ENCODE results near the gene C2orf68. TPM values are rescaled to one million over a fixed set of nuclear protein-coding genes. Genes with fewer than 3 reads are reported as not detected.
A peak's percentile ranks its signal among the peaks of the same experiment; 100 is the strongest.
"Not testable (repeated sequence)": the region's sequence is repeated elsewhere in the genome, so short reads cannot be mapped to it uniquely, and the experiment has no call there.

Gene C2orf68
- total RNA-seq, 5 donors from 2014 or later (not counting 1 experiment from before 2014, with no cell fraction given) = 45.3 to 77.9 (median 62.4) TPM

- H3K9me3 ChIP-seq; CTCF ChIA-PET; H3K9me3 Mint-ChIP-seq; H3K27me3 ChIP-seq (replicated peaks in 1 of 2; ENCODE audit: control insufficient read depth in 2 of 2, extremely low read depth in 1 of 2, insufficient read depth in 2 of 2, low read length in 1 of 2); H3K27ac ChIP-seq (ENCODE audit: low read length); H3K27me3 Mint-ChIP-seq; DNase-seq; H3K4me3 ChIP-seq (ENCODE audit: control insufficient read depth in 1 of 2, extremely low read depth in 1 of 2, low read length in 1 of 2); ATAC-seq (replicated peaks in 1 of 4): not testable (repeated sequence)
- POLR2A ChIA-PET = interaction anchor here in 1 of 2 donors (1.0 kb wide), 1 partner anchor 9 kb away, joined by 4 read pairs; the partner anchor contains the start of gene RNF181
- Histone ChIP-seq H3K4me1 (ENCODE audit: control insufficient read depth in 1 of 2, extremely low read depth in 1 of 2, insufficient read depth in 2 of 2, low read length in 2 of 2) (peaks cover 5 to 35% of the 10 kb centered on the region in 2 experiments), H3K36me3 (ENCODE audit: control insufficient read depth in 2 of 2, extremely low read depth in 1 of 2, insufficient read depth in 1 of 2, low read length in 1 of 2) (peaks cover 3 to 14% of the 10 kb centered on the region in 2 donors)
- Mint-ChIP-seq H3K4me1 (peaks cover 31 to 49% (median 41%) of the 10 kb centered on the region in 3 donors), H3K36me3 (peaks cover 12% of the 10 kb centered on the region), H3K4me3 (peak overlapping the region; percentile 82 to 89 (median 88)), H3K27ac (peak overlapping the region in 1 of 2 donors; percentile 55)
- 88% methylated on average over 2 of the region's 3 CpGs for WGBS (ENCODE audit: insufficient coverage)
These were observed 7.8 kb downstream of the C2orf68 start for GRCh38 chr2:85604133-85604444.

GRCh38 chr2:85602476-85603234, 9.2 kb downstream of the C2orf68 start, which contains the start of gene TMEM150A:
TSS of gene TMEM150A (minus strand) at chr2:85602698. CDS start at chr2:85601948, 750 bp downstream.
- Mint-ChIP-seq H3K9me3 (no peaks in the 10 kb centered on the region), H3K27me3 (no peaks in the 10 kb centered on the region)
- peak within 1 kb of the TSS; percentile 81 to 96 for H3K4me3 ChIP-seq (ENCODE audit: control insufficient read depth in 1 of 2, extremely low read depth in 1 of 2, low read length in 1 of 2)

GRCh38 chr2:85601771-85602475, 9.9 kb downstream of the C2orf68 start:
- H3K4me3 ChIP-seq (ENCODE audit: control insufficient read depth in 1 of 2, extremely low read depth in 1 of 2, low read length in 1 of 2) = peak overlapping the region; percentile 81 to 96

More at GRCh38 chr2:85602476-85603234, 9.2 kb downstream of the C2orf68 start, which contains the start of gene TMEM150A:
- ChIA-PET CTCF (no interaction called here), POLR2A (no interaction called here)
- ATAC-seq (replicated peaks in 1 of 4) (peak; percentile 94 to 96 (median 95)), DNase-seq (peak; percentile 61 to 90 (median 73))
- peak within 1 kb of the TSS; percentile 82 to 89 (median 88) for H3K4me3 Mint-ChIP-seq
- H3K36me3 Mint-ChIP-seq = no peaks in the 10 kb centered on the region
- peaks cover 22 to 43% (median 32%) of the 10 kb centered on the region in 3 donors for H3K4me1 Mint-ChIP-seq
- peak within 1 kb of the TSS; percentile 87 to 91 for H3K27ac Mint-ChIP-seq
- H3K4me1 ChIP-seq (ENCODE audit: control insufficient read depth in 1 of 2, extremely low read depth in 1 of 2, insufficient read depth in 2 of 2, low read length in 2 of 2) = peaks cover 5 to 32% of the 10 kb centered on the region in 2 experiments
- no peaks in the 10 kb centered on the region for H3K27me3 ChIP-seq (replicated peaks in 1 of 2; ENCODE audit: control insufficient read depth in 2 of 2, extremely low read depth in 1 of 2, insufficient read depth in 2 of 2, low read length in 1 of 2)
- under 1% methylated on average over 73 of the region's 73 CpGs for WGBS (ENCODE audit: insufficient coverage)
- no peaks in the 10 kb centered on the region for H3K9me3 ChIP-seq
- H3K36me3 ChIP-seq (ENCODE audit: control insufficient read depth in 2 of 2, extremely low read depth in 1 of 2, insufficient read depth in 1 of 2, low read length in 1 of 2) = peaks cover 1 to 12% of the 10 kb centered on the region in 2 donors
- H3K27ac ChIP-seq (ENCODE audit: low read length) = peak within 1 kb of the TSS; percentile 45

GRCh38 chr2:85600951-85601770, 10.7 kb downstream of the C2orf68 start:
- CTCF ChIA-PET = interaction anchor here (0.5 to 0.9 kb wide), 3 partner anchors 52 to 896 kb away, joined by 3 to 6 read pairs (median 3); no protein-coding TSS in a partner anchor
- Mint-ChIP-seq H3K4me1 (peaks cover 32 to 50% (median 45%) of the 10 kb centered on the region in 3 donors), H3K4me3 (peak overlapping the region; percentile 80 to 85 (median 82)), H3K9me3 (no peaks in the 10 kb centered on the region), H3K36me3 (no peaks in the 10 kb centered on the region), H3K27ac (peak overlapping the region; percentile 87 to 91), H3K27me3 (no peaks in the 10 kb centered on the region)
- H3K27ac ChIP-seq (ENCODE audit: low read length) = peak overlapping the region; percentile 45
- POLR2A ChIA-PET = interaction anchor here in 1 of 2 donors (0.6 kb wide), 1 partner anchor 9 kb away, joined by 3 read pairs; no protein-coding TSS in a partner anchor
- DNase-seq = no peak
- H3K9me3 ChIP-seq = no peaks in the 10 kb centered on the region
- peaks cover 5 to 18% of the 10 kb centered on the region in 2 donors for H3K36me3 ChIP-seq (ENCODE audit: control insufficient read depth in 2 of 2, extremely low read depth in 1 of 2, insufficient read depth in 1 of 2, low read length in 1 of 2)
- no peak overlapping the region for H3K4me3 ChIP-seq (ENCODE audit: control insufficient read depth in 1 of 2, extremely low read depth in 1 of 2, low read length in 1 of 2)
- no peak for ATAC-seq (replicated peaks in 1 of 4)
- WGBS (ENCODE audit: insufficient coverage) = 100% methylated on average over 2 of the region's 6 CpGs
- peaks cover 10 to 47% of the 10 kb centered on the region in 2 experiments for H3K4me1 ChIP-seq (ENCODE audit: control insufficient read depth in 1 of 2, extremely low read depth in 1 of 2, insufficient read depth in 2 of 2, low read length in 2 of 2)
- no peaks in the 10 kb centered on the region for H3K27me3 ChIP-seq (replicated peaks in 1 of 2; ENCODE audit: control insufficient read depth in 2 of 2, extremely low read depth in 1 of 2, insufficient read depth in 2 of 2, low read length in 1 of 2)

More at GRCh38 chr2:85601771-85602475, 9.9 kb downstream of the C2orf68 start:
- Histone ChIP-seq H3K27me3 (replicated peaks in 1 of 2; ENCODE audit: control insufficient read depth in 2 of 2, extremely low read depth in 1 of 2, insufficient read depth in 2 of 2, low read length in 1 of 2) (no peaks in the 10 kb centered on the region), H3K9me3 (no peaks in the 10 kb centered on the region), H3K27ac (ENCODE audit: low read length) (peak overlapping the region; percentile 45), H3K36me3 (ENCODE audit: control insufficient read depth in 2 of 2, extremely low read depth in 1 of 2, insufficient read depth in 1 of 2, low read length in 1 of 2) (peaks cover 5 to 15% of the 10 kb centered on the region in 2 donors), H3K4me1 (ENCODE audit: control insufficient read depth in 1 of 2, extremely low read depth in 1 of 2, insufficient read depth in 2 of 2, low read length in 2 of 2) (peaks cover 5 to 39% of the 10 kb centered on the region in 2 experiments)
- 15% methylated on average over 34 of the region's 36 CpGs for WGBS (ENCODE audit: insufficient coverage)
- Mint-ChIP-seq H3K27ac (peak overlapping the region; percentile 87 to 91), H3K4me1 (peaks cover 25 to 46% (median 37%) of the 10 kb centered on the region in 3 donors), H3K9me3 (no peaks in the 10 kb centered on the region), H3K4me3 (peak overlapping the region; percentile 80 to 85 (median 82)), H3K36me3 (no peaks in the 10 kb centered on the region), H3K27me3 (no peaks in the 10 kb centered on the region)
- CTCF ChIA-PET = interaction anchor here (0.6 to 0.9 kb wide), 2 partner anchors 53 to 632 kb away, joined by 3 to 6 read pairs; no protein-coding TSS in a partner anchor
- peak; percentile 8 to 16 (median 12) for ATAC-seq (replicated peaks in 1 of 4)
- peak in 1 of 35 experiments; percentile 15 for DNase-seq
- POLR2A ChIA-PET = no interaction called here

- Histone ChIP-seq H3K9me3 (no peaks in the 10 kb centered on the region), H3K36me3 (ENCODE audit: control insufficient read depth in 2 of 2, extremely low read depth in 1 of 2, insufficient read depth in 1 of 2, low read length in 1 of 2) (peaks cover 5 to 18% of the 10 kb centered on the region in 2 donors), H3K4me1 (ENCODE audit: control insufficient read depth in 1 of 2, extremely low read depth in 1 of 2, insufficient read depth in 2 of 2, low read length in 2 of 2) (peaks cover 12 to 51% of the 10 kb centered on the region in 2 experiments), H3K27ac (ENCODE audit: low read length) (no peak overlapping the region), H3K4me3 (ENCODE audit: control insufficient read depth in 1 of 2, extremely low read depth in 1 of 2, low read length in 1 of 2) (no peak overlapping the region), H3K27me3 (replicated peaks in 1 of 2; ENCODE audit: control insufficient read depth in 2 of 2, extremely low read depth in 1 of 2, insufficient read depth in 2 of 2, low read length in 1 of 2) (no peaks in the 10 kb centered on the region)
- Mint-ChIP-seq H3K4me1 (peaks cover 41 to 49% (median 47%) of the 10 kb centered on the region in 3 donors), H3K9me3 (no peaks in the 10 kb centered on the region), H3K4me3 (peak overlapping the region in 2 of 3 donors; percentile 82 to 85), H3K27ac (peak overlapping the region; percentile 43 to 91), H3K27me3 (no peaks in the 10 kb centered on the region), H3K36me3 (peaks cover 3% of the 10 kb centered on the region)
- WGBS (ENCODE audit: insufficient coverage) = 94% methylated on average over 2 of the region's 3 CpGs
- CTCF ChIA-PET = interaction anchor here in 1 of 2 donors (0.5 kb wide), 1 partner anchor 897 kb away, joined by 3 read pairs; no protein-coding TSS in a partner anchor
- ATAC-seq (replicated peaks in 1 of 4) (no peak), DNase-seq (no peak)
- POLR2A ChIA-PET = interaction anchor here in 1 of 2 donors (0.6 kb wide), 1 partner anchor 10 kb away, joined by 3 read pairs; no protein-coding TSS in a partner anchor
These were observed 11.7 kb downstream of the C2orf68 start for GRCh38 chr2:85600235-85600575.

All from T-cell (primary cell).